RWPE1 (cell line): ENCODE measurements around the gene LIN37.

Source experiments
- CTCF ChIA-PET: fragments of 350-600 bp; sonication (Branson Sonifier 250); formaldehyde crosslinking; extraction: SDS; loops from one replicate; lab custom pipeline; 2021; lab: Yijun Ruan, JAX
- POLR2A ChIA-PET: fragments of 400-600 bp; formaldehyde crosslinking; extraction: SDS; loops from one replicate; lab custom pipeline; 2020; ENCODE audit warnings: antibody characterized with exemption; ENCODE audit not compliant: low non-redundant PET; lab: Yijun Ruan, JAX
- DNase-seq: peaks from one replicate; pipeline ENCODE4 v3.0.0; 2012; ENCODE audit warnings: low spot score
- H3K27ac ChIP-seq: fragments of 450-650 bp; 2 replicates; pipeline ENCODE4 v1.5.1; 2017
- TF ChIP-seq, protein P1 (sequence below): fragments of 450-650 bp; conservative IDR thresholded peaks from 2 replicates; pipeline ENCODE4 v1.5.1; 2017; ENCODE audit warnings: low read depth, mild to moderate bottlenecking

The LIN37 gene

DNA sequence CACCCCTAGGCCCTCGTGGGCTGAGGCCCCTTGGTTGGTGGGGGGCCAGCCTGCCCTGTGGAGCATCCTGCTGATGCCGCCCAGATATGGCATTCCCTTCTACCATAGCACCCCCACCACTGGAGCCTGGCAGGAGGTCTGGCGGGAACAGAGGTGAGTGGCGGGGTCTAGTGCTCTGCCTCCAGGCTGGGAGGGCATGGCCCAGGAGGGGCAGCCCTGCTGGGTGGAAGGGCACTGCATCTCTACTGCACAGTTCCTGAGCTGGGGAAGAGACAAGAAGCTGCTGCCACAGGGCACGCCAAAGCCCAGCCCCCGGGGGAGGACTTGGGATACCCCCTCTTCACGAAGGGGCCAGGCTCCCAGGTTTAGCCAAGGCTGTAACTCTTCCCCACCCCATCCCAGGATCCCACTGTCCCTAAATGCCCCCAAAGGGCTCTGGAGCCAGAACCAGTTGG lies 33.0 kb upstream of the LIN37 start:
- ChIA-PET CTCF (interaction anchor here (0.7 kb wide), 1 partner anchor 115 kb away, joined by 10 read pairs; no protein-coding TSS in a partner anchor), POLR2A (no interaction called here)
- H3K27ac ChIP-seq: peak overlapping the region; percentile 93
- TF ChIP-seq, protein P1, sequence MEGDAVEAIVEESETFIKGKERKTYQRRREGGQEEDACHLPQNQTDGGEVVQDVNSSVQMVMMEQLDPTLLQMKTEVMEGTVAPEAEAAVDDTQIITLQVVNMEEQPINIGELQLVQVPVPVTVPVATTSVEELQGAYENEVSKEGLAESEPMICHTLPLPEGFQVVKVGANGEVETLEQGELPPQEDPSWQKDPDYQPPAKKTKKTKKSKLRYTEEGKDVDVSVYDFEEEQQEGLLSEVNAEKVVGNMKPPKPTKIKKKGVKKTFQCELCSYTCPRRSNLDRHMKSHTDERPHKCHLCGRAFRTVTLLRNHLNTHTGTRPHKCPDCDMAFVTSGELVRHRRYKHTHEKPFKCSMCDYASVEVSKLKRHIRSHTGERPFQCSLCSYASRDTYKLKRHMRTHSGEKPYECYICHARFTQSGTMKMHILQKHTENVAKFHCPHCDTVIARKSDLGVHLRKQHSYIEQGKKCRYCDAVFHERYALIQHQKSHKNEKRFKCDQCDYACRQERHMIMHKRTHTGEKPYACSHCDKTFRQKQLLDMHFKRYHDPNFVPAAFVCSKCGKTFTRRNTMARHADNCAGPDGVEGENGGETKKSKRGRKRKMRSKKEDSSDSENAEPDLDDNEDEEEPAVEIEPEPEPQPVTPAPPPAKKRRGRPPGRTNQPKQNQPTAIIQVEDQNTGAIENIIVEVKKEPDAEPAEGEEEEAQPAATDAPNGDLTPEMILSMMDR: no peak
- DNase-seq: no peak

DNA sequence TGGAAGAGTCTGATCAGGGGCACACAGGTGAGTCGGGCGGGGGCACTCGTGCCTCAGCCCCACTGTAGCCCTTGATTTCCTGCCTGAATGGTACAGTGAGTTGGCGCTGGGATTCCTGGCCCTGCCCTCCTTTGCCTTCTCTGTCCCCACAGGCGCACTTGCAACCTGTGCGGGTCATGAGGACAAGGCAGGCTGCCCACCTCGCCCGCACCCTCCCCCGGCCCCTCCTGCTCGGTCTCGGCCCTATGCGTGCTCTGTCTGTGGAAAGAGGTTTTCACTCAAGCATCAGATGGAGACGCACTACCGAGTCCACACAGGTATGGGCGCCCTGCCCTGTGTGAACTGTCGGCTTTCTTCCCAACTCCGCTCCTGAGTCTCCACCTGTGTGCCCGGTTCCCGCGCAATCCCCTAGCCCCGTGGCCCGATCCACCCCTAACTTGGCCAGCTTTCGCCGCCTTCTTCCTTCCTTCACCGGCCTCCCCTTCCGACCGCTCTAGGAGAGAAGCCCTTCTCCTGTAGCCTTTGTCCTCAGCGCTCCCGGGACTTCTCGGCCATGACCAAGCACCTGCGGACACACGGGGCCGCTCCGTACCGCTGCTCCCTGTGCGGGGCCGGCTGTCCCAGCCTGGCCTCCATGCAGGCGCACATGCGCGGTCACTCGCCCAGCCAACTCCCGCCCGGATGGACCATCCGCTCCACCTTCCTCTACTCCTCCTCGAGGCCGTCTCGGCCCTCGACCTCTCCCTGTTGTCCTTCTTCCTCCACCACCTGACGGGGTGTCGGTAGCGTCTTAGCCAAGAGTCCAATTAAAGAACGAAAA lies 32.2 kb upstream of the LIN37 start:
- CTCF ChIA-PET: interaction anchor here (0.7 kb wide), 2 partner anchors 14 to 17 kb away, joined by 3 to 4 read pairs; no protein-coding TSS in a partner anchor
- POLR2A ChIA-PET: no interaction called here
- peak overlapping the region; percentile 93 for H3K27ac ChIP-seq
- TF ChIP-seq, protein P1: no peak
- peak; percentile 46 for DNase-seq

DNA sequence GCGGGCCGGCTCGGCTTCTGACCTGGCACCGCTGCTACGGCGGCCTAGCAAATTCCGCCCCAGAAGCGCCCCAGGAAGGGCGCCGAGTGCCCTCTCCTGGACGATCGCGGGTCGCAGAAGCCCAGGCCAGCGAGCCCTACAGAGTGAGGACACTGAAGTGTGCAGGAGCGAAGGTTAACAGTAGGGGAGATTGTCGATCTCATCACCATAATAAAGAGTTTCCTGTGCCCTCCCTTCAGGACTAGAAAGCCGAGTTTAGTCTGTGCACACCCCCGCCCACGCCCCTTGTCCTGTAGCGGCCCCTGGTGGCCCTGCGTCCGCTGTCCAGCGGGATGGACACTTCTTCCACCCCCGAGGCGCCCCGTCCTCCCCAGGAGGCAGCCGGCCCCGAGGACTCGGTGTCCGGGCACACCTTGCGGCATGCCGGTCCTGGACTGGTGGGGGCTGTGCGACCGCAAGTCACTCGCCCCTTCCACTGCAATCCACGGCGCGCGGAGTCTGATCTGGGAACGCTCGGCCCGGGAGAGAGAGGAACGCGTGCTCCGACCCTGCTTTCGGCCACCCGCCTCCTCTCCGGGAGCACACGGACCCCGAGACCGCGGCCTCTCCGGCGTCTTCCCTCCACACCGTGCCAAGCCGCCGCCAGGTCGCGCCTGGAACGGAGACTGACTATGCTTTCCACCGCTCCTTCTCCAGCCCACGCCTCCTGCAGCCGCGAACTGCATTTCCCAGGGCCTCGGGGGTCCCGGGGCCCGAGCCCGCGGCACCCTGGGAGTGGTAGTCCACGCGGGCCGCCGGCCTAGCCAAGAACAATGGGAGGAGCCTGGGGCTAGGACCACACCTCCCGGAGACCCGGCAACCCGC lies 31.3 kb upstream of the LIN37 start:
- POLR2A ChIA-PET: no interaction called here
- H3K27ac ChIP-seq: peak overlapping the region; percentile 93
- DNase-seq: peak; percentile 88
- CTCF ChIA-PET: no interaction called here
- TF ChIP-seq, protein P1: peak; percentile 97

DNA sequence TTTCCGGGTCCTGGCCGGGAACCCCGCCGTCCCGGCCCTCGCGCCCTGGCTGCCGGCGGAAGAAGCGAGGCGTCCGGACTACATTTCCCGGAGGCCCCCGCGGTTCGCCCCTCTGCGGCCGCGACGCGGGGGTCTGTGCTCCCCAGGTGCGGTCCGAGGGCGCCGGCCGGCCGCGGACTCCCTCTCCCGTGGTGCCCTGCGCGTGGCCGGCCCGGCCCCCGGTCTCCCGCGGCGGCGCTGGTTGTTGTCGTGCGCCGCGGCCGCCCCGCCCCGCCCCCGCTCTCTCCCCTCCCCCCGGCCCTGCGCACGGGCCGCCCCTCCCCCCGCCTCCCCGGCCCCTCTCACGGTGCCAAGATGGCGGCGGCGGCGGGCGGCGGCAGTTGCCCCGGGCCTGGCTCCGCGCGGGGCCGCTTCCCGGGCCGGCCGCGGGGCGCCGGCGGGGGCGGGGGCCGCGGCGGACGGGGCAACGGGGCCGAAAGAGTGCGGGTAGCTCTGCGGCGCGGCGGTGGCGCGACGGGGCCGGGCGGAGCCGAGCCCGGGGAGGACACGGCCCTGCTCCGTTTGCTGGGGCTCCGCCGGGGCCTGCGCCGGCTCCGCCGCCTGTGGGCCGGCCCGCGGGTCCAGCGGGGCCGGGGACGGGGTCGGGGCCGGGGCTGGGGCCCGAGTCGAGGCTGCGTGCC lies 30.6 kb upstream of the LIN37 start, which contains the start of gene KMT2B:
Gene KMT2B (plus strand): TSS at position 339 of the 680 bp plus-strand sequence. CDS start 16 bp downstream, at position 355.
- ChIA-PET POLR2A (no interaction called here), CTCF (no interaction called here)
- TF ChIP-seq, protein P1: no peak
- peak within 1 kb of the TSS; percentile 93 for H3K27ac ChIP-seq
- DNase-seq: peak; percentile 99

DNA sequence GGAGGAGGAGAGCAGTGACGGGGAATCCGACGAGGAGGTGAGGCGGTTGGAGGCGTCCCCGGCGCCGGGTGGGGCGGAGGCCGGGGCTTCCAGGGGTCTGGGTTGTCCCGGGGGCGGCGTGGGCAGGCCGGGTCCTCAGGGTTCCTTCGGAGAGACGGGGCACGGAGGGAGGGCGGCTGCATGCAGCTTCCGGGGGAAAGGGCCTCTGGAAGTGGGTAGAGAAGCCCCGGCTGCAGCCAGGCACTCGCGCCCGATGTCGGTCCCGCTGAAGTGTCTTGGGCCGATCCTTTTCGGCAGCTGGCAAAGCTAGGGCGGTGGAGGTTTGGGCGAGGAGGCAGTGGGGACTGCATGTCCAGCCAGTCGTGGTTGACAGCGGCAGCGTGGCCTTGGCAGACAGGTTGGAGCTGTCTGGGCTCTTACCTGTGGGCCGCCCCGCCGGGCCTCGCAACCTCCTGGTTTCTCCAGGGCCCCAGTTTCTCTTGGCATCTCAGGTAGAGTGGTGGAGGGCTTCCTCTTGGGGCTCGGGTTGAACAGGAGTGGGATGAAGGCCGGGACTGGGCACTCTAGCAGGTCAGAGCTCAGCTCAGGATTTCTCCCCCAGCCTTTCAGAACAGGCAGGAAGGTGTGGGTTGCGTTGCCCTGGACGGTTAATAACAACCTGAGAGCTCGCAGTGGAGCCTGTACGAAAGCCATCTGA lies 29.9 kb upstream of the LIN37 start:
- POLR2A ChIA-PET: interaction anchor here (1.0 kb wide), 1 partner anchor 22 kb away, joined by 4 read pairs; no protein-coding TSS in a partner anchor
- TF ChIP-seq, protein P1: no peak
- CTCF ChIA-PET: no interaction called here
- peak overlapping the region; percentile 93 for H3K27ac ChIP-seq
- no peak for DNase-seq
